Caco-2 (cell line): ENCODE data around the gene OSR1. TPM values are rescaled to one million over a fixed set of nuclear protein-coding genes. Genes with fewer than 3 reads are reported as not detected.

Source experiments
- BruUV-seq: library from RNA; stranded (reverse); fragments of 400-500 nt; replicated peaks from 2 replicates; lab custom pipeline; 2021; lab: Mats Ljungman, UMichigan
- CTCF ChIA-PET: fragments of 300-600 bp; sonication (Branson Sonifier 250); formaldehyde crosslinking; loops from one replicate; lab custom pipeline; 2022; ENCODE audit warnings: antibody characterized with exemption; lab: Charles Lee
- POLR2A ChIA-PET: fragments of 300-600 bp; sonication (Branson Sonifier 250); formaldehyde crosslinking; loops from one replicate; lab custom pipeline; 2022; ENCODE audit warnings: antibody characterized with exemption; lab: Charles Lee
- DNase-seq, 2 experiments: peaks; one replicate each; pipeline versions ENCODE4 v3.0.0 to v3.0.0-alpha.2; 2020 to 2022
- H3K27me3 ChIP-seq: replicated peaks from 2 replicates; pipeline ENCODE4 v1.6.0; 2011; ENCODE audit warnings: low read length; ENCODE audit not compliant: control insufficient read depth, insufficient read depth
- H3K36me3 ChIP-seq: 2 replicates; pipeline ENCODE4 v1.5.1; 2011; ENCODE audit warnings: low read length; ENCODE audit not compliant: control insufficient read depth, insufficient read depth
- H3K4me1 ChIP-seq: fragments of 250-450 bp; sonication (Bioruptor Pico); 2 replicates; pipeline ENCODE4 v1.5.1; 2020; ENCODE audit warnings: mild to moderate bottlenecking
- H3K4me3 ChIP-seq: 2 replicates; pipeline ENCODE4 v1.5.1; 2011; ENCODE audit warnings: low read depth, mild to moderate bottlenecking, control low read depth, low read length
- H3K9me3 ChIP-seq: fragments of 250-450 bp; sonication (Bioruptor Pico); 2 replicates; pipeline ENCODE4 v1.5.1; 2020; ENCODE audit warnings: mild to moderate bottlenecking, moderate library complexity
- H3K27ac Mint-ChIP-seq: one replicate; pipeline ENCODE4 v1.8.0; 2022; ENCODE audit warnings: mixed read lengths; ENCODE audit not compliant: unreplicated experiment
- H3K27me3 Mint-ChIP-seq: one replicate; pipeline ENCODE4 v1.8.0; 2022; ENCODE audit warnings: mixed read lengths; ENCODE audit not compliant: insufficient read depth, unreplicated experiment
- H3K36me3 Mint-ChIP-seq: one replicate; pipeline ENCODE4 v1.8.0; 2022; ENCODE audit warnings: mild to moderate bottlenecking, mixed read lengths; ENCODE audit not compliant: insufficient read depth, unreplicated experiment
- H3K4me1 Mint-ChIP-seq: one replicate; pipeline ENCODE4 v1.8.0; 2022; ENCODE audit warnings: low read depth, mixed read lengths; ENCODE audit not compliant: unreplicated experiment
- H3K4me3 Mint-ChIP-seq: one replicate; pipeline ENCODE4 v1.8.0; 2022; ENCODE audit warnings: mild to moderate bottlenecking, moderate library complexity, mixed read lengths; ENCODE audit not compliant: unreplicated experiment
- H3K9me3 Mint-ChIP-seq: one replicate; pipeline ENCODE4 v1.8.0; 2022; ENCODE audit warnings: mixed read lengths; ENCODE audit not compliant: unreplicated experiment
- intact Hi-C: fragments of 100-400 bp; cut with micrococcal nuclease; formaldehyde crosslinking; loops from one replicate; pipeline ENCODE4 v1.10.0; 2022; ENCODE audit not compliant: unreplicated experiment
- total RNA-seq: library from RNA; stranded (reverse); gene quantifications from 2 replicates; pipeline ENCODE4 v1.2.3, GENCODE V29; 2022
- TF ChIP-seq, protein P1 (sequence below), 2 experiments: fragments of 200-600 bp in 1 of 2; IDR thresholded peaks; 1 replicate in 1 of 2; 2 replicates in 1 of 2; pipeline versions ENCODE4 v1.5.1 to v1.8.0; 2011 to 2022; ENCODE audit warnings: antibody characterized with exemption in 1 of 2, control low read depth in 1 of 2, inconsistent platforms in 1 of 2, low read depth in 1 of 2, low read length in 1 of 2, mild to moderate bottlenecking in 1 of 2, moderate library complexity in 1 of 2; ENCODE audit not compliant: insufficient read depth in 1 of 2, severe bottlenecking in 1 of 2, unreplicated experiment in 1 of 2

Gene OSR1
- total RNA-seq, 1 experiment from 2014 or later = 3.2 TPM

DNA sequence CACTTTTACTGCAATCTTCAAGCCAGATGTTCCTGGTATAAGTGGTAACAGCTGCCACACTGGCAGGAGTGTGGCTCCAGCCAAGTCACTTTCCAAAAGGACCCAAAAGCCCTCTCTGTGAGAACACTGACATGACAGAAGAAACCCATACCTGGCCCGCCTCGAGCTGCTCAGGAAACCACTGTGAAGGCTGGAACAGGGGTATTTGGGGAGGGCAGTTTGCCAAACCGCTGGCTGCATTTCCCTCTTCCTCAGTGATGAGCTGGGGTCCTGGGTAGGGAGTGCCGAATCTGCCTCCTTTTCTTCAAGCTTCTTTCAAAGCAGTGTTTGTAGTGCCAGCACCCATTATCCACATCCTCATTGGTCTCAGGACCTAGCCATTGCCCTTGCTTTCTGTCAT is 10.3 kb upstream of the OSR1 start:
- no peaks in the 10 kb centered on the region for H3K9me3 ChIP-seq
- no peaks in the 10 kb centered on the region for H3K36me3 ChIP-seq
- H3K27me3 Mint-ChIP-seq = peaks cover 25% of the 10 kb centered on the region
- BruUV-seq = no TSS peak
- no peak overlapping the region for H3K27ac Mint-ChIP-seq
- no peaks in the 10 kb centered on the region for H3K36me3 Mint-ChIP-seq
- H3K27me3 ChIP-seq = no peaks in the 10 kb centered on the region
- no peak for DNase-seq
- TF ChIP-seq, protein P1, sequence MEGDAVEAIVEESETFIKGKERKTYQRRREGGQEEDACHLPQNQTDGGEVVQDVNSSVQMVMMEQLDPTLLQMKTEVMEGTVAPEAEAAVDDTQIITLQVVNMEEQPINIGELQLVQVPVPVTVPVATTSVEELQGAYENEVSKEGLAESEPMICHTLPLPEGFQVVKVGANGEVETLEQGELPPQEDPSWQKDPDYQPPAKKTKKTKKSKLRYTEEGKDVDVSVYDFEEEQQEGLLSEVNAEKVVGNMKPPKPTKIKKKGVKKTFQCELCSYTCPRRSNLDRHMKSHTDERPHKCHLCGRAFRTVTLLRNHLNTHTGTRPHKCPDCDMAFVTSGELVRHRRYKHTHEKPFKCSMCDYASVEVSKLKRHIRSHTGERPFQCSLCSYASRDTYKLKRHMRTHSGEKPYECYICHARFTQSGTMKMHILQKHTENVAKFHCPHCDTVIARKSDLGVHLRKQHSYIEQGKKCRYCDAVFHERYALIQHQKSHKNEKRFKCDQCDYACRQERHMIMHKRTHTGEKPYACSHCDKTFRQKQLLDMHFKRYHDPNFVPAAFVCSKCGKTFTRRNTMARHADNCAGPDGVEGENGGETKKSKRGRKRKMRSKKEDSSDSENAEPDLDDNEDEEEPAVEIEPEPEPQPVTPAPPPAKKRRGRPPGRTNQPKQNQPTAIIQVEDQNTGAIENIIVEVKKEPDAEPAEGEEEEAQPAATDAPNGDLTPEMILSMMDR (IDR thresholded peaks at IDR 0.05; ENCODE audit: insufficient read depth in 1 of 2, low read depth in 1 of 2, low read length in 1 of 2, severe bottlenecking in 1 of 2, unreplicated experiment in 1 of 2) = no peak
- intact Hi-C loops = loop anchor here (1.0 to 5.0 kb wide), 3 partner anchors 299 to 495 kb away; no protein-coding TSS in a partner anchor
- ChIA-PET CTCF (interaction anchor here (0.6 to 1.1 kb wide), 3 partner anchors 9 to 378 kb away, joined by 3 to 5 read pairs (median 5); no protein-coding TSS in a partner anchor), POLR2A (no interaction called here)
- H3K9me3 Mint-ChIP-seq = no peaks in the 10 kb centered on the region
- H3K4me3 Mint-ChIP-seq = no peak overlapping the region
- H3K4me3 ChIP-seq = no peak overlapping the region
- peaks cover 2% of the 10 kb centered on the region for H3K4me1 Mint-ChIP-seq
- no peaks in the 10 kb centered on the region for H3K4me1 ChIP-seq

DNA sequence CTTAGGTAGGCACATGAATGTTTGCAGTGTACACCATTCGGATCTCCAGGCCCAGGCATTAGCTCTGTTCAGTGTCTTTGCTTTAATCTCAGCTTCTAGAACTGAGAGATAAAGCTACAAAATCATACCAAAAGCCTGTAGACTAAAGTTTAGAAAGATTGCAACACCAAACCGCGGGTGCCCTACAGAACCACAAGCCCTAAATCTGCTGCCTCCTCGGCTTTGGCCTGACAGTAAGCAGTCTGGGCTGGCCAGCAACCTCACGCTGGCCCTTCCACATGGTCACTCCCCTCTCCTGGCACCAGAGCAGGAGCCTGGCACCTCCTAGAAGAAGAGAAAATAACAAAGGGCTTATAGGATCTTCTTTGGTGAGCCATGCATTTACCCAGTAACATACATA is 8.9 kb upstream of the OSR1 start:
- intact Hi-C loops = loop anchor here (5.0 kb wide), 1 partner anchor 380 kb away; no protein-coding TSS in a partner anchor
- CTCF ChIA-PET = interaction anchor here (0.5 kb wide), 1 partner anchor 847 kb away, joined by 3 read pairs; no protein-coding TSS in a partner anchor

DNA sequence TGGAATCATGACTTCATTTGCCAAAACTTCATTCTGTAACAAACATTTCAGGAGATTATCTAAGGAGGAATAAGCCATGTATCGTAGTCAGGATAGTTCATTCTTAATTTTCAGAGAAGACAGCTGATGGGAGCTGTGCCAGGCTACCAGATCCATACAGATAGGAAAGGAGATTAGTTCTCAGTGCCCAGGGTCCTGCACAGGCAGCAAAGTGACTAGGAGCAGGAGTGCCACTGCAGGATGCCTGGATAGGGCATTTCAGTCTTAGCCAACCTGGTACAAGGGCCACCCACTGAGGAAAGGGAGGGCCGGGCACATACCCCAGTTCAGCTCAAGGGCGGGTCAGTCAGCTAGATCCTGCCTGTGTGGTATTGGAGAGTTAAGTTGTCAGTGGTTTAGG is 6.7 kb upstream of the OSR1 start:
- intact Hi-C loops = loop anchor here (5.0 kb wide), 1 partner anchor 382 kb away; no protein-coding TSS in a partner anchor
- Histone ChIP-seq H3K4me1 (no peaks in the 10 kb centered on the region), H3K27me3 (no peaks in the 10 kb centered on the region), H3K4me3 (no peak overlapping the region), H3K36me3 (no peaks in the 10 kb centered on the region), H3K9me3 (no peaks in the 10 kb centered on the region)
- no peaks in the 10 kb centered on the region for H3K9me3 Mint-ChIP-seq
- TF ChIP-seq, protein P1 (IDR thresholded peaks at IDR 0.05; ENCODE audit: insufficient read depth in 1 of 2, low read depth in 1 of 2, low read length in 1 of 2, severe bottlenecking in 1 of 2, unreplicated experiment in 1 of 2) = no peak
- H3K36me3 Mint-ChIP-seq = no peaks in the 10 kb centered on the region
- CTCF ChIA-PET = interaction anchor here (0.6 kb wide), 1 partner anchor 533 kb away, joined by 3 read pairs; no protein-coding TSS in a partner anchor
- DNase-seq = no peak
- peaks cover 15% of the 10 kb centered on the region for H3K27me3 Mint-ChIP-seq
- H3K4me1 Mint-ChIP-seq = peaks cover 19% of the 10 kb centered on the region
- POLR2A ChIA-PET = interaction anchor here (1.5 kb wide), 1 partner anchor 18 kb away, joined by 3 read pairs; no protein-coding TSS in a partner anchor
- H3K4me3 Mint-ChIP-seq = no peak overlapping the region
- H3K27ac Mint-ChIP-seq = no peak overlapping the region
- no TSS peak for BruUV-seq

More for the DNA sequence above, 8.9 kb upstream of the OSR1 start:
- Mint-ChIP-seq H3K36me3 (no peaks in the 10 kb centered on the region), H3K27me3 (peaks cover 26% of the 10 kb centered on the region), H3K27ac (no peak overlapping the region), H3K4me1 (peaks cover 13% of the 10 kb centered on the region), H3K9me3 (no peaks in the 10 kb centered on the region), H3K4me3 (no peak overlapping the region)
- Histone ChIP-seq H3K36me3 (no peaks in the 10 kb centered on the region), H3K4me3 (no peak overlapping the region), H3K4me1 (no peaks in the 10 kb centered on the region), H3K9me3 (no peaks in the 10 kb centered on the region), H3K27me3 (no peaks in the 10 kb centered on the region)
- no TSS peak for BruUV-seq
- TF ChIP-seq, protein P1 (IDR thresholded peaks at IDR 0.05; ENCODE audit: insufficient read depth in 1 of 2, low read depth in 1 of 2, low read length in 1 of 2, severe bottlenecking in 1 of 2, unreplicated experiment in 1 of 2) = no peak
- DNase-seq = no peak
- POLR2A ChIA-PET = no interaction called here
